ENCODE results near the gene SERPINB1.
A peak's percentile ranks its signal among the peaks of the same experiment; 100 is the strongest.
"Not testable (repeated sequence)": the region's sequence is repeated elsewhere in the genome, so short reads cannot be mapped to it uniquely, and the experiment has no call there.

Gene SERPINB1

GRCh38 chr6:2841264-2842138 lies at the start of gene SERPINB1:
SERPINB1 (minus strand) TSS chr6:2841863; CDS start chr6:2840586, 1,277 bp downstream.
- peak; percentile 96 for DNase-seq (ENCODE audit: low read depth)

GRCh38 chr6:2890976-2891767 lies 49.5 kb upstream of the SERPINB1 start:
- DNase-seq (ENCODE audit: low read depth): no peak

- no peak for DNase-seq (ENCODE audit: low read depth)
Measured at GRCh38 chr6:2885967-2886735, 44.5 kb upstream of the SERPINB1 start.

- no peak for DNase-seq (ENCODE audit: low read depth)
Measured at GRCh38 chr6:2884804-2885203, 43.1 kb upstream of the SERPINB1 start.

GRCh38 chr6:2883673-2884072 lies 42.0 kb upstream of the SERPINB1 start:
- no peak for DNase-seq (ENCODE audit: low read depth)

- DNase-seq (ENCODE audit: low read depth): no peak
Measured at GRCh38 chr6:2881423-2881822, 39.8 kb upstream of the SERPINB1 start.

GRCh38 chr6:2880156-2880555 lies 38.5 kb upstream of the SERPINB1 start:
- not testable (repeated sequence) for DNase-seq (ENCODE audit: low read depth)

GRCh38 chr6:2877960-2878359 lies 36.3 kb upstream of the SERPINB1 start:
- no peak for DNase-seq (ENCODE audit: low read depth)

GRCh38 chr6:2877057-2877882 lies 35.6 kb upstream of the SERPINB1 start:
- DNase-seq (ENCODE audit: low read depth): peak; percentile 63

- DNase-seq (ENCODE audit: low read depth): peak; percentile 81
Measured at GRCh38 chr6:2876210-2877056, 34.8 kb upstream of the SERPINB1 start.

GRCh38 chr6:2875359-2876191 lies 33.9 kb upstream of the SERPINB1 start:
- peak; percentile 27 for DNase-seq (ENCODE audit: low read depth)

- no peak for DNase-seq (ENCODE audit: low read depth)
Measured at GRCh38 chr6:2873643-2874042, 32.0 kb upstream of the SERPINB1 start.

GRCh38 chr6:2872423-2873358 lies 31.0 kb upstream of the SERPINB1 start:
- no peak for DNase-seq (ENCODE audit: low read depth)

- no peak for DNase-seq (ENCODE audit: low read depth)
Measured at GRCh38 chr6:2871953-2872352, 30.3 kb upstream of the SERPINB1 start.

GRCh38 chr6:2871102-2871501 lies 29.4 kb upstream of the SERPINB1 start:
- DNase-seq (ENCODE audit: low read depth): no peak

GRCh38 chr6:2870046-2870636 lies 28.5 kb upstream of the SERPINB1 start:
- DNase-seq (ENCODE audit: low read depth): no peak

GRCh38 chr6:2868637-2869036 lies 27.0 kb upstream of the SERPINB1 start:
- DNase-seq (ENCODE audit: low read depth): no peak
